Upper lobe of right lung (tissue), 1 donor: ENCODE measurements around the gene CNPY4. TPM values are rescaled to one million over a fixed set of nuclear protein-coding genes. Genes with fewer than 3 reads are reported as not detected.
A peak's percentile ranks its signal among the peaks of the same experiment; 100 is the strongest.

ENCODE experiments used
- ATAC-seq: fragments of 200-7000 bp; cut with Tn5 transposase; one replicate; pipeline ENCODE4 v1.9.1; 2020; ENCODE audit warnings: mild to moderate bottlenecking, moderate library complexity
- DNase-seq: peaks from one replicate; pipeline ENCODE4 v3.0.0-alpha.2; 2020
- H3K27ac ChIP-seq: fragments of 200-600 bp; one replicate; pipeline ENCODE4 v1.8.0; 2022
- H3K27me3 ChIP-seq: fragments of 200-600 bp; one replicate; pipeline ENCODE4 v1.8.0; 2022; ENCODE audit warnings: mild to moderate bottlenecking
- H3K36me3 ChIP-seq: fragments of 200-600 bp; one replicate; pipeline ENCODE4 v1.8.0; 2022
- H3K4me1 ChIP-seq: fragments of 200-600 bp; one replicate; pipeline ENCODE4 v1.8.0; 2022
- H3K4me3 ChIP-seq: fragments of 200-600 bp; one replicate; pipeline ENCODE4 v1.8.0; 2022; ENCODE audit warnings: mild to moderate bottlenecking
- H3K9me3 ChIP-seq: fragments of 200-600 bp; one replicate; pipeline ENCODE4 v1.8.0; 2022
- intact Hi-C: fragments of 100-400 bp; cut with DNase I; formaldehyde crosslinking; loops from one replicate; pipeline ENCODE4 v1.11.0; 2022
- total RNA-seq: library from RNA; stranded (reverse); fragmentation: NEBNext Ultra II Directional; extraction: Animal tissue kit (Norgen Biotek cat#: 25700); gene quantifications from one replicate; pipeline ENCODE4 v1.2.1, GENCODE V29; 2021
- TF ChIP-seq, protein P1 (sequence below): fragments of 200-600 bp; IDR thresholded peaks from one replicate; pipeline ENCODE4 v1.8.0; 2022; ENCODE audit warnings: antibody characterized with exemption
- donor health status: DM: no; HTN: yes; CAD: no; lungs with severe emphysema.

CNPY4 gene
- total RNA-seq, 1 donor from 2014 or later: 9.8 TPM

DNA sequence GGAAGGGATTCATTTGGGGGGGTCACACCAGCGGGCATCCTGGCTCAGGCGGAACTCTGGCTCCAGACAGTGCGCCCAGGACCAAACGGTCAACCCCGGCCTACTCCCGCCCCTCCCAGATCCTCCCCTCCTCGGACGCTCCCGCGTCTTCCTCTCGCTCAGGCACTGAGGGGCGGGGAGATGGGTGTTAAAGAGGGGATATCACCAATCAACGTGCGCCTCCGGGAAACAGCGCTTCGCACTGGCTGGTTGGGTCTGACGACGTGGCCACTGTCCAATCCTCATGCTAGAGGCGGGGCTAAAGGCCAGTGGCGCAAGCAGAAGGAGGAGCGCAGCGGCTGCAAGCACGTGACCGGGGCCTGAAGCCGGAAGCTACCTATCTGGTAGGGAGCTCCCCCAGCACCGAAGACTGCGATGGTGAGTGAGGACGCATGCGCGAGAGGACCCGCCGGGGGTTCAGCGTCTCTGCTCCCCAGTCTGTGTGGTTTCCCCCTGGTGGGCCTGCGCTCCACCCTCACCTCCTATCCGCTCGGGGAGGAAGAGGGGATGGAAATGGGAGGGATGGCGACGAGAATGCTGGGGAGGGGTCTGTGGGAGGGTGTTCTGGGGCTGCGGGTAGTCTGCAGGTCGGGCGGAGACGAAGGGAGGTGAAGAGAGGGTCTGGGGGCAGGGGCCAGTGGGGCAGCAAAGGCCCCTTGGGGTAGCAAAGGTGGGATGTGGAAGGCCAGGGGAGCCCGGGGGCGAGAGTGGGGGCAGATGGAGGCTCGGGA is 29.3 kb downstream of the CNPY4 start, which contains the start of gene LAMTOR4:
LAMTOR4 (plus strand) TSS at position 360 of the 770 bp plus-strand sequence; CDS start at position 415, 55 bp downstream.
- ATAC-seq: peak; percentile 99
- DNase-seq: peak; percentile 99
- Histone ChIP-seq H3K4me3 (peak within 1 kb of the TSS; percentile 88), H3K9me3 (no peaks in the 10 kb centered on the region), H3K27me3 (no peaks in the 10 kb centered on the region), H3K27ac (peak within 1 kb of the TSS; percentile 85), H3K4me1 (peaks cover 11% of the 10 kb centered on the region), H3K36me3 (no peaks in the 10 kb centered on the region)
- TF ChIP-seq, protein P1, sequence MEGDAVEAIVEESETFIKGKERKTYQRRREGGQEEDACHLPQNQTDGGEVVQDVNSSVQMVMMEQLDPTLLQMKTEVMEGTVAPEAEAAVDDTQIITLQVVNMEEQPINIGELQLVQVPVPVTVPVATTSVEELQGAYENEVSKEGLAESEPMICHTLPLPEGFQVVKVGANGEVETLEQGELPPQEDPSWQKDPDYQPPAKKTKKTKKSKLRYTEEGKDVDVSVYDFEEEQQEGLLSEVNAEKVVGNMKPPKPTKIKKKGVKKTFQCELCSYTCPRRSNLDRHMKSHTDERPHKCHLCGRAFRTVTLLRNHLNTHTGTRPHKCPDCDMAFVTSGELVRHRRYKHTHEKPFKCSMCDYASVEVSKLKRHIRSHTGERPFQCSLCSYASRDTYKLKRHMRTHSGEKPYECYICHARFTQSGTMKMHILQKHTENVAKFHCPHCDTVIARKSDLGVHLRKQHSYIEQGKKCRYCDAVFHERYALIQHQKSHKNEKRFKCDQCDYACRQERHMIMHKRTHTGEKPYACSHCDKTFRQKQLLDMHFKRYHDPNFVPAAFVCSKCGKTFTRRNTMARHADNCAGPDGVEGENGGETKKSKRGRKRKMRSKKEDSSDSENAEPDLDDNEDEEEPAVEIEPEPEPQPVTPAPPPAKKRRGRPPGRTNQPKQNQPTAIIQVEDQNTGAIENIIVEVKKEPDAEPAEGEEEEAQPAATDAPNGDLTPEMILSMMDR: no peak
- intact Hi-C loops: no loop called here

DNA sequence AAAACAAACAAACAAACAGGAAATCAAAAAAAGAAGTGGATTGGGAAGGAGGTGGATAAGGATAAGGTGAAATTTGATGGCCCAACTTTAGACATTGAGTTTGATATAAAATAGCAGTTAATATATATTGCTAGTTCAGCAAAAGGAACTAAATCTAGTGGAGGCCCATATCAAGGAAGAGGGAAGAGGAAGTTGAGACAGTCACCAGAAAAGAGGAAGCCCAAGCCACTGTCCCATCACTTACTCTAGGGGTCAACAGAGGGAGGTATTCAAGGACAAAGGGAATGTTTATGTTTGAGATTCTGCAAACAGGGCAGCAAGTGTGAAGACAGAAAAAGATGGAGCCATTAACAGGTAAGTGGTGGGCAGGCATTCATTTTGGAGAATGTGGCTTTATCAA is 33.0 kb downstream of the CNPY4 start:
- Histone ChIP-seq H3K36me3 (peaks cover 25% of the 10 kb centered on the region), H3K27me3 (no peaks in the 10 kb centered on the region), H3K4me1 (peaks cover 19% of the 10 kb centered on the region), H3K4me3 (no peak overlapping the region), H3K27ac (no peak overlapping the region), H3K9me3 (no peaks in the 10 kb centered on the region)
- TF ChIP-seq, protein P1: no peak
- intact Hi-C loops: no loop called here
- ATAC-seq (no peak), DNase-seq (no peak)

DNA sequence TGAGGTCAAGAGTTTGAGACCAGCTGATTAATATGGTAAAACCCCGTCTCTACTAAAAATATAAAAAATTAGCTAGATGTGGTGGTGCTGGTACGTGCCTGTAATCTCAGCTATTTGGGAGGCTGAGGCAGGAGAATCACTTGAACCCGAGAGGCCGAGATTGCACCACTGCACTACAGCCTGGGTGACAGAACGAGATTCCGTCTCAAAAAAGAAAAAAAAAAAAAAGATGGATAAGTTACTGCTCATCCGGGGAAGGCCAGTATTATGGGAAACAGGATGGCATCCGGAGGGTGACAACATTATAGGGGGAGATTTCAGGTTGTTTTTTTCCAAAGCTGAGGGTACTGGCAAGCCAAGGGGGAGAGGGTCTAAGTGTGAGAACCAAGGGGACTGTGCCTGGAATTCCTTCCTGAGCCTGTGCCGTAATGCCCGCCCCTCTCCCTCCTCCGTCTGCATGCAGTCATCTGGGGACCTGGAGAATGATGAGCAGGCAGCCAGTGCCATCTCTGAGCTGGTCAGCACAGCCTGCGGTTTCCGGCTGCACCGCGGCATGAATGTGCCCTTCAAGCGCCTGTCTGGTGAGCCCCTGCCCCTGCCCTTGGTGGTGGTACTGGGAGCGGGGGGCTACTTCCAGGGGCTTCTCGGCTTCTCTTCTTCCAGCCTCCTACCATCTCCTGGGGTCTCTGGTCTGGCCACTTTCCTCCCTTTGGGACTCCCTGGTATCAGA is 33.7 kb downstream of the CNPY4 start:
- DNase-seq (no peak), ATAC-seq (no peak)
- Histone ChIP-seq H3K27me3 (no peaks in the 10 kb centered on the region), H3K36me3 (peaks cover 25% of the 10 kb centered on the region), H3K4me1 (peaks cover 23% of the 10 kb centered on the region), H3K27ac (no peak overlapping the region), H3K9me3 (no peaks in the 10 kb centered on the region), H3K4me3 (no peak overlapping the region)
- intact Hi-C loops: no loop called here
- TF ChIP-seq, protein P1: no peak

GRCh38 chr7:100153708-100154535 is 34.5 kb downstream of the CNPY4 start:
- no peak for ATAC-seq
- no peak for DNase-seq
- peaks cover 25% of the 10 kb centered on the region for H3K36me3 ChIP-seq
- TF ChIP-seq, protein P1: no peak
- peaks cover 23% of the 10 kb centered on the region for H3K4me1 ChIP-seq
- H3K27ac ChIP-seq: no peak overlapping the region
- H3K4me3 ChIP-seq: no peak overlapping the region
- H3K9me3 ChIP-seq: no peaks in the 10 kb centered on the region
- H3K27me3 ChIP-seq: no peaks in the 10 kb centered on the region
- intact Hi-C loops: no loop called here

DNA sequence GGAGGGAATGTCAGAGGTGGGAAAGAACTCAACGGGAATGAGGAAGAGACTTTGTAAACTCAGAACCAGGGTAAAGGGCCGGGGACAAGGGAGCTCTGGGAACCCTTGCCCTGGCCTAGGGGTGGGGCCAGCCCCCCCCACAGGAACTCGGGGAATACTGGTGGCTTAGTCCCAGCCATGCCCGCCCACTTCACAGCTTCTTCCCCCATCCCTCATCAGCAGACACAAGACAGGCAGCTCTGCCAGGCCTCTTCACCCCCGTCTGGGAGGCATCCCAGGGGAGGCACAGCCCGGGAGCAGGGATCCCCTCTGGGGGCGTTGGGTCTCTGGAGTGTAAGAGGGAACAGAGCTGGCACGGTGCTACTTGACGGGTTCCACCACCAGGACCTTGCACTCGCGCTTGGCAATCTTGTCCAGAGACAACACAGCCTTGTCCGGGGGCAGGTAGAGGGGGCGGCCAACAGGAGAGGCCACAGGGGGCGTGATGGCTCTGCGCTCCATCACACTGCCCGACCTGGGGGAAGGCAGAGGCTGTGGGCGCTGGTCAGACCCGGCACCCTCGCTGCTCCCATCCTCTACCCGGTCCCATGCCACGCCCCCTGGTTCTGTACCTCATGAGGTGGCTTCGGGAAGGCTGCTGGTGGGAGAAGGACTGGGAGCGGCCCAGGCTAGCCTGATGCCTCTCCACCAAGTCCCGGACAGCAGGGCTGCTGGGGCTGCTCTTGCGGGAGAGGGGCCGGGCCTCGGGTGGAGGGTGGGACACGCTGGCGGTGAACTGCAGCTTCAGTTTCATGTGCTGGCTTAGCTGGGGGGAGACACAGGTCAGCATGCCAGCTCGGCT is 35.4 kb downstream of the CNPY4 start:
- H3K27me3 ChIP-seq: no peaks in the 10 kb centered on the region
- H3K9me3 ChIP-seq: no peaks in the 10 kb centered on the region
- no peak overlapping the region for H3K4me3 ChIP-seq
- TF ChIP-seq, protein P1: no peak
- ATAC-seq: peak; percentile 1
- H3K4me1 ChIP-seq: peaks cover 18% of the 10 kb centered on the region
- peaks cover 25% of the 10 kb centered on the region for H3K36me3 ChIP-seq
- intact Hi-C loops: no loop called here
- no peak overlapping the region for H3K27ac ChIP-seq
- no peak for DNase-seq
